ENCODE data around the gene METTL17. TPM values are rescaled to one million over a fixed set of nuclear protein-coding genes. Genes with fewer than 3 reads are reported as not detected.

The METTL17 gene
- total and polyA plus RNA-seq, 9 of the 15 experiments (the other 6 are each of a cell fraction or from before 2014, with no cell fraction given): 65.6 to 150 (median 90.0) TPM

DNA sequence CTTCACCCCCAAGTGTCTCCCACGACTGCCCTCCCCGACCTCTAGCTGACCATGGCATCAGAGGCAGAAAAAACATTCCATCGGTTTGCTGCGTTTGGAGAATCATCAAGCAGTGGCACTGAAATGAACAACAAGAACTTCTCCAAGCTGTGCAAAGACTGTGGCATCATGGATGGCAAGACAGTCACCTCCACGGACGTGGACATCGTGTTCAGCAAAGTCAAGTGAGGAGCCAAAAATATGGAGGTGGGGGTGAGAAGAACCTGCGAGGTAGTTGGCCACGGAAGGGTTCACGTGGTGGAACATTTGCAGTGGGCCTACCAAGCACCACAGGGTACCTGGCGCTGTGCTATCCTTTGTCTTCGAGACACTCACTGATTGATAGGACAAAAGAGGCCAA, 40.8 kb downstream of the METTL17 start:
- POLR2A ChIA-PET: no interaction called here
- H3K4me3 ChIP-seq: no peak overlapping the region
- no TSS peak for BruUV-seq (replicated peaks)

More for the DNA sequence above, 40.8 kb downstream of the METTL17 start:
- CTCF ChIA-PET (ENCODE audit: low intra/inter-chr PET ratio): no interaction called here
- no peak overlapping the region for H3K9ac ChIP-seq (ENCODE audit: insufficient read depth in 1 of 2, low read depth in 2 of 2, low read length in 2 of 2)
- H4K20me1 ChIP-seq (replicated peaks; ENCODE audit: control insufficient read depth, insufficient read depth, low read length): no peaks in the 10 kb centered on the region
- peaks cover 2% of the 10 kb centered on the region for H3K9me1 ChIP-seq (ENCODE audit: control insufficient read depth, insufficient read depth, low read length)
- FAIRE-seq (no peak), ATAC-seq (no peak), DNase-seq (ENCODE audit: extremely low read depth in 1 of 4, low spot score in 3 of 4) (no peak)
- peaks cover 14 to 27% of the 10 kb centered on the region in 2 experiments for H3K4me1 ChIP-seq (replicated peaks in 1 of 2; ENCODE audit: control insufficient read depth in 2 of 2, insufficient read depth in 2 of 2, low read length in 2 of 2)
- in situ Hi-C loops (cut with MboI) (no loop called here), intact Hi-C loops (cut with micrococcal nuclease) (no loop called here)
- H3K27me3 ChIP-seq (ENCODE audit: control insufficient read depth in 2 of 2, insufficient read depth in 2 of 2, low read length in 2 of 2): no peaks in the 10 kb centered on the region
- no peak overlapping the region for H2AFZ ChIP-seq (ENCODE audit: low read depth, low read length)
- H3K4me2 ChIP-seq (ENCODE audit: insufficient read depth, low read length): no peak overlapping the region
- TF ChIP-seq, protein P1, sequence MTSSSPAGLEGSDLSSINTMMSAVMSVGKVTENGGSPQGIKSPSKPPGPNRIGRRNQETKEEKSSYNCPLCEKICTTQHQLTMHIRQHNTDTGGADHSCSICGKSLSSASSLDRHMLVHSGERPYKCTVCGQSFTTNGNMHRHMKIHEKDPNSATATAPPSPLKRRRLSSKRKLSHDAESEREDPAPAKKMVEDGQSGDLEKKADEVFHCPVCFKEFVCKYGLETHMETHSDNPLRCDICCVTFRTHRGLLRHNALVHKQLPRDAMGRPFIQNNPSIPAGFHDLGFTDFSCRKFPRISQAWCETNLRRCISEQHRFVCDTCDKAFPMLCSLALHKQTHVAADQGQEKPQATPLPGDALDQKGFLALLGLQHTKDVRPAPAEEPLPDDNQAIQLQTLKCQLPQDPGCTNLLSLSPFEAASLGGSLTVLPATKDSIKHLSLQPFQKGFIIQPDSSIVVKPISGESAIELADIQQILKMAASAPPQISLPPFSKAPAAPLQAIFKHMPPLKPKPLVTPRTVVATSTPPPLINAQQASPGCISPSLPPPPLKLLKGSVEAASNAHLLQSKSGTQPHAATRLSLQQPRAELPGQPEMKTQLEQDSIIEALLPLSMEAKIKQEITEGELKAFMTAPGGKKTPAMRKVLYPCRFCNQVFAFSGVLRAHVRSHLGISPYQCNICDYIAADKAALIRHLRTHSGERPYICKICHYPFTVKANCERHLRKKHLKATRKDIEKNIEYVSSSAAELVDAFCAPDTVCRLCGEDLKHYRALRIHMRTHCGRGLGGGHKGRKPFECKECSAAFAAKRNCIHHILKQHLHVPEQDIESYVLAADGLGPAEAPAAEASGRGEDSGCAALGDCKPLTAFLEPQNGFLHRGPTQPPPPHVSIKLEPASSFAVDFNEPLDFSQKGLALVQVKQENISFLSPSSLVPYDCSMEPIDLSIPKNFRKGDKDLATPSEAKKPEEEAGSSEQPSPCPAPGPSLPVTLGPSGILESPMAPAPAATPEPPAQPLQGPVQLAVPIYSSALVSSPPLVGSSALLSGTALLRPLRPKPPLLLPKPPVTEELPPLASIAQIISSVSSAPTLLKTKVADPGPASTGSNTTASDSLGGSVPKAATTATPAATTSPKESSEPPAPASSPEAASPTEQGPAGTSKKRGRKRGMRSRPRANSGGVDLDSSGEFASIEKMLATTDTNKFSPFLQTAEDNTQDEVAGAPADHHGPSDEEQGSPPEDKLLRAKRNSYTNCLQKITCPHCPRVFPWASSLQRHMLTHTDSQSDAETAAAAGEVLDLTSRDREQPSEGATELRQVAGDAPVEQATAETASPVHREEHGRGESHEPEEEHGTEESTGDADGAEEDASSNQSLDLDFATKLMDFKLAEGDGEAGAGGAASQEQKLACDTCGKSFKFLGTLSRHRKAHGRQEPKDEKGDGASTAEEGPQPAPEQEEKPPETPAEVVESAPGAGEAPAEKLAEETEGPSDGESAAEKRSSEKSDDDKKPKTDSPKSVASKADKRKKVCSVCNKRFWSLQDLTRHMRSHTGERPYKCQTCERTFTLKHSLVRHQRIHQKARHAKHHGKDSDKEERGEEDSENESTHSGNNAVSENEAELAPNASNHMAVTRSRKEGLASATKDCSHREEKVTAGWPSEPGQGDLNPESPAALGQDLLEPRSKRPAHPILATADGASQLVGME (CRISPR knock-in tag; IDR thresholded peaks at IDR 0.05): no peak
- TF ChIP-seq SRSF1 (IDR thresholded peaks at IDR 0.05; ENCODE audit: low read depth, low read length) (no peak), MTA3 (IDR thresholded peaks at IDR 0.05; ENCODE audit: borderline replicate concordance) (no peak), NR2C2 (CRISPR knock-in tag; IDR thresholded peaks at IDR 0.05) (no peak), NR2C2 (tag; IDR thresholded peaks at IDR 0.05) (no peak), TCF7 (IDR thresholded peaks at IDR 0.05; ENCODE audit: borderline replicate concordance) (no peak), ZNF76 (CRISPR knock-in tag; IDR thresholded peaks at IDR 0.05; ENCODE audit: borderline replicate concordance) (no peak), BRD9 (IDR thresholded peaks at IDR 0.05; ENCODE audit: low read depth, partially characterized antibody) (no peak), NFIX (CRISPR knock-in tag; IDR thresholded peaks at IDR 0.05; ENCODE audit: low read depth) (no peak), ZSCAN29 (IDR thresholded peaks at IDR 0.05) (no peak), ZNF239 (CRISPR knock-in tag; IDR thresholded peaks at IDR 0.05) (no peak)
- no peaks in the 10 kb centered on the region for H3K79me2 ChIP-seq (ENCODE audit: control insufficient read depth, insufficient read depth, low read length)
- no peaks in the 10 kb centered on the region for H3K9me3 ChIP-seq (replicated peaks; ENCODE audit: control insufficient read depth, insufficient read depth, low read depth, low read length)
- no peaks in the 10 kb centered on the region for H3K36me3 ChIP-seq (ENCODE audit: control insufficient read depth, insufficient read depth, low read length)
- 72% methylated on average over 11 of the region's 12 CpGs for whole genome bisulfite sequencing (ENCODE audit: insufficient coverage, low coverage, missing lambda C conversion rate)
- H3K27ac ChIP-seq (ENCODE audit: extremely low read depth, low read depth, low read length): no peak overlapping the region

Data from K562 (cell line).